Measurements from ENCODE around the gene ZFP1.

- TF ChIP-seq CTCF (IDR thresholded peaks at IDR 0.05) (no peak), POLR2A (IDR thresholded peaks at IDR 0.05) (no peak)
Observed at GRCh38 chr16:75113541-75114121, 34.7 kb upstream of the ZFP1 start.

Measured in breast epithelium (tissue), 3 donors.